BJ (cell line): ENCODE data around the gene CACNB1. TPM values are rescaled to one million over a fixed set of nuclear protein-coding genes. Genes with fewer than 3 reads are reported as not detected.

Experiments used
- CTCF ChIA-PET: fragments of 350-600 bp; formaldehyde crosslinking; extraction: SDS; loops from one replicate; lab custom pipeline; 2021; ENCODE audit warnings: antibody characterized with exemption, inconsistent platforms; lab: Yijun Ruan, JAX
- POLR2A ChIA-PET: fragments of 300-600 bp; sonication (Branson Sonifier 250); formaldehyde crosslinking; extraction: SDS; loops from one replicate; lab custom pipeline; 2021; ENCODE audit warnings: antibody characterized with exemption; lab: Charles Lee
- DNase-seq: peaks from one replicate; pipeline ENCODE4 v3.0.0-alpha.2; 2011; ENCODE audit warnings: low read depth
- H3K27me3 ChIP-seq: 2 replicates; pipeline ENCODE4 v1.6.0; 2011; ENCODE audit warnings: low read length; ENCODE audit not compliant: control insufficient read depth, insufficient read depth
- H3K36me3 ChIP-seq: 2 replicates; pipeline ENCODE4 v1.5.1; 2011; ENCODE audit warnings: low read length; ENCODE audit not compliant: control insufficient read depth, insufficient read depth
- H3K4me3 ChIP-seq: 2 replicates; pipeline ENCODE4 v1.5.1; 2011; ENCODE audit warnings: low read depth, mild to moderate bottlenecking, control low read depth, low read length
- polyA minus RNA-seq: library from RNA; depleted of rRNA, polyadenylated mRNA; stranded (reverse); fragments of >200 nt; gene quantifications from 2 replicates; pipeline ENCODE4 v1.2.3, GENCODE V29; 2011; rRNA and poly(A)+ RNA removed
- polyA plus RNA-seq: library from polyadenylated mRNA; depleted of rRNA; stranded (reverse); fragments of >200 nt; gene quantifications from 2 replicates; pipeline ENCODE4 v1.2.3, GENCODE V29; 2011; rRNA removed
- TF ChIP-seq, protein P1 (sequence below): IDR thresholded peaks from 2 replicates; pipeline ENCODE4 v1.5.1; 2011; ENCODE audit warnings: low read depth, mild to moderate bottlenecking, control low read depth, inconsistent platforms, low read length, moderate library complexity; ENCODE audit not compliant: insufficient read depth

Gene CACNB1
- polyA plus RNA-seq (6.6 and 8.5 TPM in 2 replicates), polyA minus RNA-seq (6.7 and 14.2 TPM in 2 replicates)

DNA sequence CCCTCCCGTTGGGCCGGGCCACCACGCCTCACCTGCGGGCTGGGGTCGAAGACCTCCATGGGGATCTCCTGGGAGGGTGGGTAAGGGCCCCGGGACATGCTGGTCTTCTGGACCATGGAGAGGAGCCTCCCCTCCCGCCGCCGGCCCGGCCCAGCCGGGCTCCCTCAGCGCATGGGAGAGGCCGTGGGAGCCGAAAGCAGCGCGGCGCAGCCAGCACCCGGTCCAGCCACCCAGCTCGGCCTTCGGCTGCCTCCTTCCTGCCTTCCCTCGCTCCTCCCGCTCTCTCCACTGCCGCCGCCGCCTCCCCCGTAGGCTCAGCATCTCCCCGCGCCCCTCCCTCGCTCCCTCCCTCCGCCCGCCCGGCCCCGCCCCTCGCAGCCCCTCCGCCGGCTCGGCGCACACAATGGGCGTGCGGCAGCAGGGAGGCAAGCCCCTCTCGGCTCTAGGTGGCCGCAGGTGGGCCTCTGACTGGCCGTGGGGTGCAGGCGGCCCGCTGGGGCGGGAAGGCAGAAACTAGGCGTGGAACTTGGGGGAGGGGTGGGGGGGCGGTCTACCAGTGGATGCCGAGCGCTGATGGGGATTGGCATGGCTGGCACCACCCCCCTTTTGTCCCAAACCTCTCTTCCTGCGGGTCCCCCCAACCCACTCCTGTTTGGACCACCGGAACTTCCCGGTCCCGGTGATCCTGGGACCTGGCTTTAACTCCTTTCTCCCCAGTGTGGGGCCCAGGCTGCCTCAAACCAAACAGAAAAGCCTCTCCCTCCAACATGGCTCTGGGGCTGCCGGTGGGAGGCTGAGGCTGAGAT lies at the start of gene CACNB1:
CACNB1 (minus strand) TSS at position 290 of the 806 bp plus-strand sequence; CDS start at position 116, 174 bp downstream.
- TF ChIP-seq, protein P1, sequence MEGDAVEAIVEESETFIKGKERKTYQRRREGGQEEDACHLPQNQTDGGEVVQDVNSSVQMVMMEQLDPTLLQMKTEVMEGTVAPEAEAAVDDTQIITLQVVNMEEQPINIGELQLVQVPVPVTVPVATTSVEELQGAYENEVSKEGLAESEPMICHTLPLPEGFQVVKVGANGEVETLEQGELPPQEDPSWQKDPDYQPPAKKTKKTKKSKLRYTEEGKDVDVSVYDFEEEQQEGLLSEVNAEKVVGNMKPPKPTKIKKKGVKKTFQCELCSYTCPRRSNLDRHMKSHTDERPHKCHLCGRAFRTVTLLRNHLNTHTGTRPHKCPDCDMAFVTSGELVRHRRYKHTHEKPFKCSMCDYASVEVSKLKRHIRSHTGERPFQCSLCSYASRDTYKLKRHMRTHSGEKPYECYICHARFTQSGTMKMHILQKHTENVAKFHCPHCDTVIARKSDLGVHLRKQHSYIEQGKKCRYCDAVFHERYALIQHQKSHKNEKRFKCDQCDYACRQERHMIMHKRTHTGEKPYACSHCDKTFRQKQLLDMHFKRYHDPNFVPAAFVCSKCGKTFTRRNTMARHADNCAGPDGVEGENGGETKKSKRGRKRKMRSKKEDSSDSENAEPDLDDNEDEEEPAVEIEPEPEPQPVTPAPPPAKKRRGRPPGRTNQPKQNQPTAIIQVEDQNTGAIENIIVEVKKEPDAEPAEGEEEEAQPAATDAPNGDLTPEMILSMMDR: no peak
- H3K36me3 ChIP-seq: peaks cover 18% of the 10 kb centered on the region
- peak within 1 kb of the TSS; percentile 75 for H3K4me3 ChIP-seq
- no peaks in the 10 kb centered on the region for H3K27me3 ChIP-seq
- POLR2A ChIA-PET: no interaction called here
- no peak for DNase-seq
- CTCF ChIA-PET: interaction anchor here (0.7 to 4.6 kb wide), 7 partner anchors 23 to 643 kb away, joined by 3 to 25 read pairs (median 4); partner anchors contain the start of gene ARL5C

DNA sequence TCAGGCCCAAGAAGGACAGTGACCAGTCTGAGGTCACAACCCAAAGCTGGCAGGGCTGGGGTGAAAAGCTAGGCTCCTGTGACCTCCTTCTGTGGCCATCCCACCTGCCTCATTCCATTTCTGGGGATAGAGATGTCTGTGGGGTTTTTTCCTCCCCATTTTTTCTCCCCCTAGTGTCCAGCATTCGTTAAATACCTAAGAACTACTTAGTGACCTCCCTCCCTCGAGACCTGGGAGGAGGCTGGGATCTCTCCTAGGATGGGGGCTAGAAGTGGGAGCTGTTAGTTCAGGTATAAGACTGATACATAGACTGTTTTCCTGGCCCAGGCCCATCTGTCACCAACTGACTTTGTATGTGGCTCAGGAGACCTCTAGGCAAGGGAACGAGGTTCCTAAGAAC lies 48.8 kb upstream of the CACNB1 start:
- TF ChIP-seq, protein P1: 0 out of 2 replicates have a peak, but pooled peaks have one; percentile 7
- ChIA-PET CTCF (interaction anchor here (0.8 to 19.8 kb wide), 10 partner anchors 8 to 382 kb away, joined by 3 to 438 read pairs (median 21); no protein-coding TSS in a partner anchor), POLR2A (no interaction called here)
- H3K4me3 ChIP-seq: no peak overlapping the region
- no peaks in the 10 kb centered on the region for H3K36me3 ChIP-seq
- no peaks in the 10 kb centered on the region for H3K27me3 ChIP-seq
- no peak for DNase-seq

DNA sequence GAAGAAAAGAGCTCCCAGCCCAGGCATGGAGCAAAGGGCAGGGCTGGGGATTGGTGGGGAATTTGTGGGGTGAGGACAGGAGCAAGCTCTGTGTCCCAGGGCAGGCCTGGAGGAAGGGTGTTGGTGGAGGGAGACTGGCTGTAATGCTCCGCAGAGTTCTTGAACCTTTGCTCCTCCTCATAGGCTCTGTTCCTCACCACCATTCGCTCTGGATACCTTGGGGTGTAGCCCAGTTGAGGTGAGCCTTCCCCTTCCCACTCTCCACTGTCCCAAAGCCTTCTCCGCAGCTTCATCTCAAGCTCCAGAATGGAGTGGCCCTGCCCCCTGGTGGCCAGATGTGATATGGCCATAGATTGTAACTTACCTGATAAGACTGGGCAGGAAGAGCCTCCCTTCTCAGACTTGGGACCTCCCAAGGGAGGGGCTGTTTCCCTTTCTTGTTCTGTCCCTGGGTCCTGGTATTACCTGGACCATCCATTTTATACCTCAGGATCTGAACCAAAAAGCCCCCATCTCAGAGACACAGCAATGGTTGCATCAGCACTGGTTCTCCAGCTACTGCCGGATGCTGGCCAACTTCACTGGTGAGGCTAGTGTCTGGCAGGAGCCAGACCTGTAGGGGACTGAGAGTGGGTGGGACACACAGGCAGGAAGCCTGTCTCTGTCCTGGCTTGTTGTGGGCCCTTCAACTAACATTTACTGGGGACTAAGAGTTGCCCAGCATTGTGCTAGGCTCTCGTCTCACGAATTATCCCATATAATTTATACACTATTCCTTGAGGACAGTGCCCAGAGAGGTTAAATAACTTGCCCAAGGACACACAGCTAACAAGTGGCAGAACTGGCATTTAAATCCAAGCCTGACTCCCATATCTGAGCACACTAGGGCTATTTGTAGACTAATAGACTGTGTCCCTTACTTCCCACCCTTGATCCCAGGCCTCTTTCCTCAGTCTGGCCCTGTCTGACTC lies 47.4 kb upstream of the CACNB1 start:
- ChIA-PET POLR2A (no interaction called here), CTCF (interaction anchor here (0.6 to 19.8 kb wide), 41 partner anchors 8 to 568 kb away, joined by 3 to 438 read pairs (median 4); partner anchors contain the start of genes CACNB1, CDK12 and RPL19)
- TF ChIP-seq, protein P1: peak; percentile 97
- no peak for DNase-seq
- Histone ChIP-seq H3K36me3 (no peaks in the 10 kb centered on the region), H3K4me3 (no peak overlapping the region), H3K27me3 (no peaks in the 10 kb centered on the region)

DNA sequence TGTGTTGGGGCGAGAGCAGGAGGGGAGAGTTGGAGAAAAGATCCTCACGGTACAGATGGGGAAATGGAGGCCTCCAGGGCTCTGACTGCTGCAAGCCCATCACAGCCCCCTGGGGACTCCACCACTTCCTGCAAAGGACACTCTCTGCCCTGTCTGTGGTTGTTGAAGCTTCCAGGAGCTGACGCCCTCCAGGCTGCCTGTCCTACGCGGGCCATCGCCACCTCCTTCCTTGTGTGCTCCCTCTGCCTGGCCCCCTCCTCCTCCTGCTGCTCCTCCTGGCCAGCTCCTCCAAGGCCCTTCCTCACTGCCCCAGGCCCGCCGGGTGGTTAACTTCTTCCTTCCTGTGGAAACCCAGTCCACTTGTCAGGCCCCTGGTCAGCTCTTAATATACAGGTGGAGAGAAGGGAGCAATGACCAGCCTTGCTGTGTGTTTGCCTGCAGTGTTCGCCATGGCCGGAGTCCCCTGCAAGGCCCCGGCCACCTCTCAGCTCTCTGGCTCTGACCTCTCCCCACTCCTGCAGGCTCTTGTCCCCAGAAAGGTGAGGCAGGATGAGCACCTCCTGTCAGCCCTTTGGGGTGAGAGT lies 46.6 kb upstream of the CACNB1 start:
- ChIA-PET CTCF (interaction anchor here (0.6 to 19.8 kb wide), 37 partner anchors 8 to 567 kb away, joined by 3 to 438 read pairs (median 4); partner anchors contain the start of genes CACNB1, CDK12 and RPL19), POLR2A (no interaction called here)
- Histone ChIP-seq H3K4me3 (no peak overlapping the region), H3K36me3 (no peaks in the 10 kb centered on the region), H3K27me3 (no peaks in the 10 kb centered on the region)
- TF ChIP-seq, protein P1: no peak
- no peak for DNase-seq
